Tibial nerve (tissue), 4 donors: ENCODE measurements around the gene MIER1.

ENCODE experiments used
- CTCF ChIP-seq, 5 experiments: fragments of 200-600 bp in 3 of 5; fragments of 450-650 bp in 2 of 5; sonication (generic) in 3 of 5; IDR thresholded peaks; one replicate each; pipeline ENCODE4 v1.5.1; 2016 to 2019; ENCODE audit warnings: antibody characterized with exemption in 5 of 5, mild to moderate bottlenecking in 3 of 5, moderate library complexity in 2 of 5
- EP300 ChIP-seq, 2 donors: sonication (generic); formaldehyde crosslinking; IDR thresholded peaks; one replicate each; pipeline ENCODE4 v1.6.1; 2017; ENCODE audit warnings: antibody characterized with exemption in 2 of 2, mild to moderate bottlenecking in 1 of 2
- POLR2A ChIP-seq, 2 donors: fragments of 450-650 bp; IDR thresholded peaks; one replicate each; pipeline ENCODE4 v1.6.1; 2017; ENCODE audit warnings: antibody characterized with exemption in 2 of 2, mild to moderate bottlenecking in 2 of 2, moderate library complexity in 2 of 2

DNA sequence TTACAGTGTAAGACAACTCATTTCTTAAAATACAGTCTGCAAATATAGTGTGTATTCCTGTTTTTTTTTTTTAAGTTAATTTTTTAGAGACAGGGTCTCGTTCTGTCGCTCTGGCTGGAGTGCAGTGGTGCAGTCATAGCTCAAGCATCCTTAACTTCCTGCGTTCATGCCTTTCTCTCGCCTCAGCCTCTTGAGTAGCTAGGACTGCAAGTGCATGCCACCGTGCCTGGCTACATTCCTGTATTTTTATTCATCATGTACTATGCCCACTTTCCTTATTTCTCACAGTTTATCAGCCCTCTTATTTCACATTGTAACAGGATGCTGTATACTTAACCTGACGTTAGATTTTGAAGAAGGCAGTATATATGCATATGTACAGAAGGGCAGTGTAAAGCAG lies 26.7 kb downstream of the MIER1 start:
- no peak for TF ChIP-seq CTCF (IDR thresholded peaks at IDR 0.05)
- TF ChIP-seq POLR2A (IDR thresholded peaks at IDR 0.05) = no peak
- TF ChIP-seq EP300 (IDR thresholded peaks at IDR 0.05) = no peak
